Camera-type eye (tissue), 1 donor: ENCODE results near the gene SH3BP1. TPM values are rescaled to one million over a fixed set of nuclear protein-coding genes. Genes with fewer than 3 reads are reported as not detected.

Experiments used
- total RNA-seq: library from RNA; depleted of rRNA; stranded (reverse); fragments of >200 nt; gene quantifications from one replicate; pipeline ENCODE4 v1.2.3, GENCODE V29; 2014

The SH3BP1 gene
- 7.3 TPM for total RNA-seq

GRCh38 chr22:37639070-37639760, at the start of gene SH3BP1:
Gene SH3BP1 (plus strand): TSS chr22:37639669. CDS start chr22:37639788, 119 bp downstream.

GRCh38 chr22:37608477-37609239, 30.8 kb upstream of the SH3BP1 start, which contains the start of gene GGA1:
Gene GGA1 (plus strand): TSS chr22:37608834. CDS start chr22:37608861, 27 bp downstream.

GRCh38 chr22:37658133-37659065, 18.9 kb downstream of the SH3BP1 start, which contains the start of gene PDXP:
Gene PDXP (plus strand): TSS chr22:37658723. CDS start chr22:37658783, 60 bp downstream.

GRCh38 chr22:37674951-37675929, 35.8 kb downstream of the SH3BP1 start, which contains the start of gene LGALS1:
Gene LGALS1 (plus strand): TSS chr22:37675636. CDS start chr22:37675703, 67 bp downstream.

GRCh38 chr22:37686002-37686982, 46.8 kb downstream of the SH3BP1 start, which contains the start of gene NOL12:
Gene NOL12 (plus strand): TSS chr22:37686343. CDS start chr22:37686393, 50 bp downstream.

GRCh38 chr22:37696657-37697537, 57.4 kb downstream of the SH3BP1 start, which contains the start of gene TRIOBP:
Gene TRIOBP (plus strand): TSS chr22:37697048. CDS start chr22:37701366, 4,318 bp downstream.

Other genes with a start within 250 kb of the SH3BP1 start
- gene ELFN2, start 212.2 kb upstream of the SH3BP1 start, total RNA-seq: 7.0 TPM
- gene MFNG, start 153.3 kb upstream of the SH3BP1 start, total RNA-seq: 22.3 TPM
- 6.0 TPM for gene CARD10, start 120.3 kb upstream of the SH3BP1 start, total RNA-seq
- 19.0 TPM for gene CDC42EP1, start 79.2 kb upstream of the SH3BP1 start, total RNA-seq
- gene LGALS2, start 59.6 kb upstream of the SH3BP1 start, total RNA-seq: 2.0 TPM
- gene GGA1, start 30.8 kb upstream of the SH3BP1 start, total RNA-seq: 54.9 TPM
- gene PDXP, start 19.1 kb downstream of the SH3BP1 start, total RNA-seq: 24.4 TPM
- 510 TPM for gene LGALS1, start 36.0 kb downstream of the SH3BP1 start, total RNA-seq
- 24.6 TPM for gene NOL12, start 46.7 kb downstream of the SH3BP1 start, total RNA-seq
- 83.3 TPM for gene TRIOBP, start 57.4 kb downstream of the SH3BP1 start, total RNA-seq
- gene GCAT, start 168.3 kb downstream of the SH3BP1 start, total RNA-seq: 15.8 TPM
- not detected for gene GALR3, start 183.7 kb downstream of the SH3BP1 start, total RNA-seq
- gene ANKRD54, start 204.7 kb downstream of the SH3BP1 start, total RNA-seq: 41.6 TPM
- gene EIF3L, start 209.8 kb downstream of the SH3BP1 start, total RNA-seq: 485 TPM